K562 (cell line): Measurements from ENCODE around the gene SPATA24. TPM values are rescaled to one million over a fixed set of nuclear protein-coding genes. Genes with fewer than 3 reads are reported as not detected.

Experiments used
- ATAC-seq: fragments of 200-7000 bp; cut with Tn5 transposase; 3 replicates; pipeline ENCODE4 v1.9.1; 2020; ENCODE audit warnings: moderate library complexity
- BruUV-seq: library from RNA; stranded (reverse); fragments of 400-500 nt; replicated peaks from 2 replicates; lab custom pipeline; 2021; lab: Mats Ljungman, UMichigan
- CTCF ChIA-PET: fragments of 300-600 bp; formaldehyde crosslinking; extraction: SDS; loops from one replicate; lab custom pipeline; 2021; ENCODE audit warnings: low intra/inter-chr PET ratio; lab: Yijun Ruan, JAX
- POLR2A ChIA-PET: fragments of 300-600, 350-650 bp; sonication (Branson Sonifier 250); formaldehyde crosslinking; extraction: SDS; loops from one replicate; lab custom pipeline; 2021; ENCODE audit warnings: antibody characterized with exemption, inconsistent platforms; lab: Yijun Ruan, JAX
- DNase-seq, 4 experiments: peaks; one replicate each; pipeline versions ENCODE4 v3.0.0 to v3.0.0-alpha.2; 2011 to 2018; ENCODE audit warnings: low spot score in 3 of 4, mixed read lengths in 3 of 4; ENCODE audit errors: extremely low read depth in 1 of 4
- FAIRE-seq: peaks from 2 replicates; lab custom pipeline; 2011; peaks lifted over from hg19 to GRCh38; lab: Jason Lieb, UNC
- H2AFZ ChIP-seq: 2 replicates; pipeline ENCODE4 v1.6.0; 2011; ENCODE audit warnings: low read depth, low read length, control low read depth, inconsistent platforms
- H3K27ac ChIP-seq: fragments of 200-600 bp; 3 replicates; pipeline ENCODE4 v1.8.0; 2011; ENCODE audit warnings: low read depth, mild to moderate bottlenecking, control low read depth, inconsistent platforms, low read length, moderate library complexity, mixed read lengths; ENCODE audit errors: extremely low read depth
- H3K27me3 ChIP-seq, 2 experiments: fragments of 300-600 bp in 1 of 2; 2 replicates in 1 of 2; 3 replicates in 1 of 2; pipeline versions ENCODE4 v1.6.0 to v1.8.0; 2011; ENCODE audit warnings: inconsistent platforms in 2 of 2, low read length in 2 of 2, mild to moderate bottlenecking in 1 of 2, mixed read lengths in 1 of 2, moderate library complexity in 1 of 2; ENCODE audit not compliant: control insufficient read depth in 2 of 2, insufficient read depth in 2 of 2
- H3K36me3 ChIP-seq: fragments of 300-600 bp; 3 replicates; pipeline ENCODE4 v1.8.0; 2011; ENCODE audit warnings: mild to moderate bottlenecking, low read length, inconsistent platforms; ENCODE audit not compliant: control insufficient read depth, insufficient read depth
- H3K4me1 ChIP-seq, 2 experiments: fragments of 200-600 bp in 1 of 2; replicated peaks in 1 of 2; 2 replicates in 1 of 2; 3 replicates in 1 of 2; pipeline versions ENCODE4 v1.5.1 to v1.8.0; 2011; ENCODE audit warnings: inconsistent platforms in 2 of 2, low read length in 2 of 2, mild to moderate bottlenecking in 1 of 2, mixed read lengths in 1 of 2, moderate library complexity in 1 of 2; ENCODE audit not compliant: control insufficient read depth in 2 of 2, insufficient read depth in 2 of 2
- H3K4me2 ChIP-seq: 2 replicates; pipeline ENCODE4 v1.6.1; 2011; ENCODE audit warnings: low read length, control low read depth, inconsistent platforms, mixed read lengths; ENCODE audit not compliant: insufficient read depth
- H3K4me3 ChIP-seq: fragments of 200-600 bp; sonication (generic), shearing (Covaris generic); 2 replicates; pipeline ENCODE4 v1.5.1; 2016; ENCODE audit warnings: control low read depth, inconsistent platforms
- H3K79me2 ChIP-seq: fragments of 200-600 bp; 3 replicates; pipeline ENCODE4 v1.8.0; 2011; ENCODE audit warnings: low read length, inconsistent platforms; ENCODE audit not compliant: control insufficient read depth, insufficient read depth
- H3K9ac ChIP-seq, 2 experiments: 2 replicates each; pipeline versions ENCODE4 v1.6.0 to v1.6.1; 2011; ENCODE audit warnings: low read depth in 2 of 2, low read length in 2 of 2, control low read depth in 1 of 2, inconsistent platforms in 1 of 2, mild to moderate bottlenecking in 1 of 2, mixed read lengths in 1 of 2; ENCODE audit not compliant: insufficient read depth in 1 of 2
- H3K9me1 ChIP-seq: one replicate; pipeline ENCODE4 v1.6.0; 2011; ENCODE audit warnings: inconsistent platforms, mild to moderate bottlenecking, low read length, moderate library complexity; ENCODE audit not compliant: control insufficient read depth, insufficient read depth
- H3K9me3 ChIP-seq: replicated peaks from 2 replicates; pipeline ENCODE4 v1.5.1; 2011; ENCODE audit warnings: low read depth, low read length, inconsistent platforms; ENCODE audit not compliant: control insufficient read depth, insufficient read depth
- H4K20me1 ChIP-seq: replicated peaks from 2 replicates; pipeline ENCODE4 v1.6.1; 2011; ENCODE audit warnings: low read length, inconsistent platforms, mixed read lengths; ENCODE audit not compliant: control insufficient read depth, insufficient read depth
- FIP1L1 ChIP-seq: fragments of 200-400 bp; formaldehyde crosslinking; IDR thresholded peaks from 2 replicates; pipeline ENCODE4 v1.6.1; 2018; ENCODE audit warnings: mild to moderate bottlenecking, low read depth, low read length; ENCODE audit not compliant: poor library complexity, severe bottlenecking
- WGBS: fragments of 100-300 bp; shearing (Covaris generic); methylation state at CpG from one replicate; pipeline ENCODE4 v1.1.6; 2016; ENCODE audit warnings: low coverage, mixed read lengths; ENCODE audit not compliant: insufficient coverage; ENCODE audit errors: missing lambda C conversion rate; 5-methylcytosine and 5-hydroxymethylcytosine counted together
- in situ Hi-C: fragments of 300-500 bp; cut with MboI; formaldehyde crosslinking; loops from 4 replicates; pipeline ENCODE4 v1.15.0; 2018; ENCODE audit warnings: inconsistent platforms, mixed read lengths
- intact Hi-C: fragments of 100-400 bp; cut with micrococcal nuclease; formaldehyde crosslinking; loops from 2 replicates; pipeline ENCODE4 v1.14.2; 2022
- polyA plus RNA-seq, 8 experiments: library from polyadenylated mRNA; depleted of rRNA in 4 of 8; stranded (reverse) in 5 of 8; unstranded in 3 of 8; fragments of >200 nt; fragmentation: Nextera tagmentation in 2 of 8; fragmentation: Illumina TruSeq in 1 of 8; extraction: Ambion mirVana in 2 of 8; extraction: Trizol in 1 of 8; gene quantifications; 2 replicates each; pipeline versions ENCODE4 v1.2.1 to v1.2.3, GENCODE V29; 2011 to 2014; ENCODE audit warnings: inconsistent platforms in 1 of 8, missing spikeins in 1 of 8
- total RNA-seq, 7 experiments: library from RNA; depleted of rRNA in 6 of 7; stranded (reverse); fragments of >200 nt in 6 of 7; fragmentation: Illumina TruSeq in 2 of 7; extraction: Trizol in 2 of 7; gene quantifications; 2 replicates each; pipeline versions ENCODE4 v1.2.1 to v1.2.3, GENCODE V29; 2011 to 2021; ENCODE audit warnings: low replicate concordance in 1 of 7
- TF ChIP-seq, protein P1 (sequence below), 3 experiments: fragments of 200-800 bp in 1 of 3; sonication (Bioruptor generic) in 1 of 3; sonication (generic) in 1 of 3; formaldehyde crosslinking in 1 of 3; IDR thresholded peaks; 2 replicates each; pipeline versions ENCODE4 v1.6.1 to v1.8.0; 2016 to 2022; ENCODE audit warnings: mild to moderate bottlenecking in 2 of 3, missing compliant biosample characterization in 2 of 3, missing genetic modification characterization in 2 of 3, missing genetic modification reagents in 1 of 3

The SPATA24 gene
- total and polyA plus RNA-seq, 9 of the 15 experiments (the other 6 are each of a cell fraction or from before 2014, with no cell fraction given), result 4.1 to 12.6 (median 8.0) TPM

DNA sequence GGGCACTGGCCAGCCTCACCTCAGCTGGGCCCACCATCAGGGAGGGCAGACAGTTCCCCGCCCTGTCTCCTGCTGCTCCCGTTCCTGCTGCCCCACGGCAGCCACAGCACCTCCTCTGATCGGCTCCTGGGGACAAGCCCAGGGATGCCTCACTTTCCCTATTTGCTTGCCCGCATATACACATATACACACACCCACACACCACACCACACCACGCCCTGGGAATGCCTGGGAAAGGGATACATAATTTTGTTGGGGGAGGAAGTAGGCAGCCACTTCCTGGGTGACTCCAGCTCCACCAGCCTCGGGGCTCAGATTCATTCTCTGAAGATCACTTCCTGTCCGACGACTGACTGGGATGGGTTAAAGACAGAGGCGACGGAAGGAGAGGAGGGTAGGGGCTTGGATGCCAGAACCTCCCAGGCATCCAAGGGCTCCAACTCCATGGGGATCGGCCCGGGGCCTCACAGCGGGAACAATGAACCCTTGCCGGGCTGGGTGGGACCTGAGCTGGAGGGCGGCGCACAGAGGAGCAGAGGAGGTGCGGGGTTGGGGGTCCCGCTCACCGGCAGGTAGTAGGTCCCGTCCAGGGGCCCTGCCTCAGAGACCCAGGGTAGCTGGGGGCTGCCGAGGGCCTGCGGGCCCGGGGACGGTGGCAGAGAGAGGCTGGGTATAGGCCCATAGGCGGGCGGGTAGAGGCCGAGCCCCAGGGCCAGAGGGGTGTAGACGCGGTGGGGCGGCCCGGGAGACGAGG, 12.1 kb downstream of the SPATA24 start:
- no peaks in the 10 kb centered on the region; the same call in 1 of the 2 replicates for H3K9me3 ChIP-seq
- in situ Hi-C loops, result no loop called here
- CTCF ChIA-PET, result no interaction called here
- 79% methylated on average over 28 of the region's 33 CpGs for WGBS
- no peaks in the 10 kb centered on the region for H3K36me3 ChIP-seq
- H3K27ac ChIP-seq, result no peak overlapping the region
- H3K4me3 ChIP-seq, result no peak overlapping the region
- H2AFZ ChIP-seq, result no peak overlapping the region
- FAIRE-seq (no peak), DNase-seq (no peak), ATAC-seq (no peak)
- TF ChIP-seq, protein P1, sequence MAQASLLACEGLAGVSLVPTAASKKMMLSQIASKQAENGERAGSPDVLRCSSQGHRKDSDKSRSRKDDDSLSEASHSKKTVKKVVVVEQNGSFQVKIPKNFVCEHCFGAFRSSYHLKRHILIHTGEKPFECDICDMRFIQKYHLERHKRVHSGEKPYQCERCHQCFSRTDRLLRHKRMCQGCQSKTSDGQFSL (CRISPR knock-in tag; IDR thresholded peaks at IDR 0.05), result no peak
- TF ChIP-seq, protein P1 (tag; IDR thresholded peaks at IDR 0.05), result no peak
- peak; percentile 9 for TF ChIP-seq FIP1L1
- 0 out of 4 replicates have a peak overlapping the region, but pooled peaks of 1 of the 2 experiments have one; percentile 55 for H3K9ac ChIP-seq
- no peaks in the 10 kb centered on the region for H3K79me2 ChIP-seq
- H3K4me1 ChIP-seq, result peaks cover under 1 to 24% of the 10 kb centered on the region in 2 experiments; a peak in 3 of 5 replicates
- POLR2A ChIA-PET, result interaction anchor here (0.7 kb wide), 1 partner anchor 19 kb away, joined by 3 read pairs; no protein-coding TSS in a partner anchor
- intact Hi-C loops, result no loop called here
- no peak overlapping the region for H3K4me2 ChIP-seq
- no peaks in the 10 kb centered on the region for H3K27me3 ChIP-seq
- H4K20me1 ChIP-seq, result no peaks in the 10 kb centered on the region
- H3K9me1 ChIP-seq, result no peaks in the 10 kb centered on the region
- BruUV-seq, result no TSS peak
